ENCODE measurements around the gene PIP. TPM values are rescaled to one million over a fixed set of nuclear protein-coding genes. Genes with fewer than 3 reads are reported as not detected.
"Not testable (repeated sequence)": the region's sequence is repeated elsewhere in the genome, so short reads cannot be mapped to it uniquely, and the experiment has no call there.

PIP gene
- total RNA-seq: not detected
- long read RNA-seq: 0 reads

- ATAC-seq (no peak), DNase-seq (no peak)
- intact Hi-C loops (cut with DNase I): no loop called here
Observed at GRCh38 chr7:143131781-143132180, at the start of gene PIP. PIP (plus strand) TSS chr7:143132077; CDS start chr7:143132117, 40 bp downstream.

- intact Hi-C loops (cut with DNase I): no loop called here
- no peak for DNase-seq
- no peak for ATAC-seq
Observed at GRCh38 chr7:143085109-143085508, 46.8 kb upstream of the PIP start.

GRCh38 chr7:143085610-143086009 lies 46.3 kb upstream of the PIP start:
- DNase-seq; ATAC-seq; intact Hi-C loops (cut with DNase I): not testable (repeated sequence)

GRCh38 chr7:143088549-143089231 lies 43.2 kb upstream of the PIP start:
- ATAC-seq; DNase-seq; intact Hi-C loops (cut with DNase I): not testable (repeated sequence)

- intact Hi-C loops (cut with DNase I): no loop called here
- DNase-seq (no peak), ATAC-seq (no peak)
Observed at GRCh38 chr7:143096146-143096545, 35.7 kb upstream of the PIP start.

GRCh38 chr7:143099579-143099978 lies 32.3 kb upstream of the PIP start:
- intact Hi-C loops (cut with DNase I); DNase-seq: not testable (repeated sequence)

GRCh38 chr7:143104759-143105158 lies 27.1 kb upstream of the PIP start:
- intact Hi-C loops (cut with DNase I): no loop called here
- ATAC-seq: no peak
- no peak for DNase-seq

More at GRCh38 chr7:143099579-143099978, 32.3 kb upstream of the PIP start:
- not testable (repeated sequence) for ATAC-seq

GRCh38 chr7:143108019-143108418 lies 23.9 kb upstream of the PIP start:
- intact Hi-C loops (cut with DNase I); DNase-seq; ATAC-seq: not testable (repeated sequence)

- no peak for ATAC-seq
- no peak for DNase-seq
- intact Hi-C loops (cut with DNase I): no loop called here
Observed at GRCh38 chr7:143117395-143117794, 14.5 kb upstream of the PIP start.

GRCh38 chr7:143120691-143121405 lies 11.0 kb upstream of the PIP start:
- ATAC-seq (no peak), DNase-seq (no peak)
- intact Hi-C loops (cut with DNase I): no loop called here

GRCh38 chr7:143123326-143123725 lies 8.6 kb upstream of the PIP start:
- not testable (repeated sequence) for ATAC-seq, DNase-seq

GRCh38 chr7:143126146-143126545 lies 5.7 kb upstream of the PIP start:
- intact Hi-C loops (cut with DNase I): no loop called here
- ATAC-seq: no peak
- no peak for DNase-seq

More at GRCh38 chr7:143123326-143123725, 8.6 kb upstream of the PIP start:
- intact Hi-C loops (cut with DNase I): not testable (repeated sequence)

- intact Hi-C loops (cut with DNase I): no loop called here
- DNase-seq (no peak), ATAC-seq (no peak)
Observed at GRCh38 chr7:143129051-143129450, 2.8 kb upstream of the PIP start.

- DNase-seq: no peak
- ATAC-seq: no peak
- intact Hi-C loops (cut with DNase I): no loop called here
Observed at GRCh38 chr7:143129477-143129876, 2.4 kb upstream of the PIP start.

GRCh38 chr7:143130541-143130940 lies 1.3 kb upstream of the PIP start:
- ATAC-seq (no peak), DNase-seq (no peak)
- intact Hi-C loops (cut with DNase I): no loop called here

- DNase-seq (no peak), ATAC-seq (no peak)
- intact Hi-C loops (cut with DNase I): no loop called here
Observed at GRCh38 chr7:143147070-143147469, 15.2 kb downstream of the PIP start.

- intact Hi-C loops (cut with DNase I): no loop called here
- DNase-seq (no peak), ATAC-seq (no peak)
Observed at GRCh38 chr7:143148050-143148449, 16.2 kb downstream of the PIP start.

GRCh38 chr7:143148651-143149050 lies 16.8 kb downstream of the PIP start:
- intact Hi-C loops (cut with DNase I): no loop called here
- no peak for ATAC-seq

GRCh38 chr7:143150696-143151095 lies 18.8 kb downstream of the PIP start:
- intact Hi-C loops (cut with DNase I); ATAC-seq; DNase-seq: not testable (repeated sequence)

More at GRCh38 chr7:143148651-143149050, 16.8 kb downstream of the PIP start:
- DNase-seq: no peak

- ATAC-seq; intact Hi-C loops (cut with DNase I); DNase-seq: not testable (repeated sequence)
Observed at GRCh38 chr7:143158617-143159016, 26.7 kb downstream of the PIP start.

Data from left cardiac atrium (tissue), 4 donors.